NCI-H446 (cell line): ENCODE results near the gene PSORS1C1.

Experiments
- DNase-seq, 2 experiments: peaks; one replicate each; lab custom pipeline; 2025; lab: John Stamatoyannopoulos, UW

PSORS1C1 gene

DNA sequence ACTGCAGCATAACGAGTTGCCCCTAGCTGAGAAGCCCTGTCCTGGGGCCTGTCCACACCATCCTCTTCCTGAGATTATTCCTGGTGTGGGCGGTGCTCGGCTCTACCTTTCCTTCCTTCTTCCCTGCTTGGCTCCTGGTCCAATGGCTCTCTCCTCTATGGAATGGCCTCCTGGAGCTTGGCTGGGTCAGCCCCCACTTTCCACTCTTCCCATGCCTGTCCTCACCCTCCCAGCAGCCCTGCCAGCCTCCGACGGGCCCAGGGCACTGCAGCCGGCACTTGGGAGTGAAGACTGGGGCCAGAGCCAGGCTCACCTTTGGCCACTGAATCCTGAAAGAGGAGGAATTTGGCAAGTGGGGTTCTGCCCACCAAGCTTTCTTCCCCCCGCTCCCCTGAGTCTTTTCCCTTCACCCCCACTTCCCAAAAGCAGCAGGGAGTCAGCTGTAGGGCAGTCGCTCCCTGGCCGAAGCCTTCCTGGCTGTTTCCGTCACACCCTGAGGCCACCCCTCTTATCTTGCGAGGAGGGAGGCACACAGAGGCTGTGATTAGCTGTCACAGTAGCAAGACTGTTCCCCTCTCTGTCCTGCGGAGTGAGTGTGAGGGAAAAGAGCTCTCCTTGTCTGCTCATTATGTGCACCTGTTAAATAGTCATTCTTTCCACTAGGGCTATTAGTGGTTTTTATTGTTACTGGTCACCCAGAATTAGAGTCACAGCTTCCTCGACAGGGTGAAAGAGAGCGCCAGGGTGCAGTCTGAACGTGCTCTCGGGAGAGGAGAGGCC is 12.0 kb downstream of the PSORS1C1 start:
- DNase-seq = no peak

- DNase-seq = peak in 1 of 2 experiments; percentile 49
Measured at GRCh38 chr6:31128093-31128676, 13.6 kb downstream of the PSORS1C1 start.

- no peak for DNase-seq
Measured at GRCh38 chr6:31129130-31129529, 14.5 kb downstream of the PSORS1C1 start.

DNA sequence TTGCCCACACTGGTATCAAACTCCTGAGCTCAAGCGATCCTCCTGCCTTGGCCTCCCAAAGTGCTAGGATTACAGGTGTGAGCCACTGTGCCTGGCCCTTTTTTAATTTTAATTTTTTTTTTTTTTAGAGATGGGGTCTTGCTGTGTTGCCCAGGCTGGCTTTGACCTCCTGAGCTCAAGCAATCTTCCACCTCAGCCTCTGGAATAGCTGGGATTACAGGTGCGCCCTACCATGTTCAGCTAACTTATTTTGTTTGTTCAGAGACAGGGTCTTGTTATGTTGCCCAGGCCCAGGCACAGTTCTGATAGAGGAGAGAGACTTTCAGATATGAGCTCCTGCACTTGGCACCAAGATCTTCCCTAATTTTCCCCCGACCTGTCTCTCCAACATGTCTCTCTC is 16.2 kb downstream of the PSORS1C1 start:
- DNase-seq = no peak

- DNase-seq = no peak
Measured at GRCh38 chr6:31131595-31131994, 17.0 kb downstream of the PSORS1C1 start.

DNA sequence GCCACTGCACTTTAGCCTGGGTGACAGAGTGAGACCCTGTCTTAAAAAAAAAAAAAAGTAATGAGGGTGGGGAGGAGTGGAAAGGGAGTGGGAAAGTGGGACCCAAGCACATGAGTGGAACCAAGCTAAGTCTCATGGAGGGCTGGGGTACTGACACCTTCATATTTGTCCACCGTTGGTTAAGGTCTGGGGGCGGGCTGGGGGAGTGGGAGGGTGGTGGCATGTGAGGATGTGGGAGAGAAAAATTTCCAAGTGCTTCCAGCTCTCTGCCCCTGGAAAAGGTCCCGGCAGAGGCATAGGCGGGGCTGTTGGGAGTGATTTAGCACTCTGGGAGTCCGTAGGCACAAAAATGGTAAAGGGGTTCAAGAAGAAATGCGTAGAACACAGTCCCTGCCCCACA is 18.2 kb downstream of the PSORS1C1 start:
- DNase-seq = no peak

GRCh38 chr6:31135710-31136109 is 21.1 kb downstream of the PSORS1C1 start:
- DNase-seq = no peak

GRCh38 chr6:31138982-31139381 is 24.4 kb downstream of the PSORS1C1 start, which contains the start of gene PSORS1C2:
Gene PSORS1C2, minus strand, starts transcription at chr6:31139066. Its CDS starts 40 bp downstream, at chr6:31139026.
- DNase-seq = no peak

DNA sequence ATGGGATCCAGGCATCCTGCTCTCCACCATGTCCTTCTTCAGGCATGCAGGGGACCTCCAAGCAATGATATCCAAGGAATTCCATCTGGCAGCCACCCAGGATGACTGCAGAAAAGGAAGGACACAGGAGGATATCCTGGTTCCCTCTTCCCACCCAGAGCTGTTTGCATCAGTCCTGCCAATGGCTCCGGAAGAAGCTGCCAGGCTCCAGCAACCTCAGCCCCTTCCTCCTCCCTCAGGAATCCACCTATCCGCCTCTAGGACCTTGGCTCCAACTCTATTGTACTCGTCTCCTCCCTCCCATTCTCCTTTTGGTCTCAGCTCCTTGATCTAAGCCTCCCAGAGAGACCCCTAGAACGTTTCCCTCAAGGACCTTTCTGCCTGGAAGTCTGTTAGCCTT is 25.0 kb downstream of the PSORS1C1 start:
- no peak for DNase-seq

DNA sequence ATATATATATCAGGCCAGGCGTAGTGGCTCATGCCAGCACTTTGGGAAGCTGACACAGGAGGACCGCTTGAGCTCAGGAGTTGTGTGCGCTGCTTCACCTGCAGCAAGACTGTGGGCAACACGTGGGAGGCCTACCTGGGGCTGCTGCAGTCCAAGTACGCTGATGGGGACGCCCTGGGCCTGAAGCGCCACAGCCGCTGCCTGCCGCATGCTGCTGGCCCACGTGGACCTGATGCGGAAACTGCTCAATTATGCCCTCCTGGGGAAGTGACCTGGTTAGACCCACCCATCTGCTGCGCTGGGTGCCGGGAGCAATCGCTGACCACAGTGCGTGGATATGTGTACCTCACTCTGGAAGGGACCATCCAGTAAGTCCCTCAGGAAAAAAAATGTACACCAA is 26.0 kb downstream of the PSORS1C1 start:
- no peak for DNase-seq

DNA sequence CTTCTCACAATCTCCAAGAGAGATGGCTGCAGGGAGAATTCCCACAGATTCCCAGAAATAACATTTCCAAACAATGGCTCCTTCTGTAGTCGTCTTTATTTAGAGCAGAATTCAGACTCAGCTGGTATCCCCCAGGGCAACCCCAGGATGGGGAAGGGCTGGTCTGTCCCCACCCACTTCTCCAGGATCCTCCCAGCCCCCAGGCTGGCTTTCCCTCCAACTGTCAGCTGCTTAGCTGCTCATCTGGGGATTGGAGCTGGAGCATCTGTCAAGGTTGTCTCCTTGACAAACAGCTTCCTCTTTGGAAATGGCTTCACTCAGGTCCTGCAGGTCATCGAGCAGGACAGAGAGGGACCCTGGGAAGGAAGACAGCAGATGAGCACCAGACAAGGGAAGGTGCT is 27.8 kb downstream of the PSORS1C1 start:
- DNase-seq = no peak

GRCh38 chr6:31143148-31143547 is 28.5 kb downstream of the PSORS1C1 start:
- no peak for DNase-seq

GRCh38 chr6:31144296-31144969 is 29.8 kb downstream of the PSORS1C1 start:
- no peak for DNase-seq

DNA sequence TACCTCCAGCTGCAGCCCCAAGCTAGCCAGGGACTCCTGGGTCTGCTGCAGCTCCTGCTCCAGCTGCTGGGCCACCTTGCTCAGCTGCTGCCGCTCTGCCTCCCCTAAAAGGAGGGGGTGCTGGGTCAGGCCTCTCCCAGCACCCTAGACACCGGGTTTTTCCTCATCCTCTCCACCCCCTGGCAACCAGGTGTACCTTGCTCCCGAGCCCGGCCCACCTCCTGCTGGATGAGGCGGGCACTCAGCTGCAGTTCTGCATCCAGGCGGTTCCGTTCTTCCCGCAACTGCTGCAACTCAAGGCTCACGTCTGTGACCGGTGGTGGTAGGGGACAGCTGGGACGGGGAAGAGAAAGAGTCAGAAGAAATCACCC is 30.4 kb downstream of the PSORS1C1 start:
- no peak for DNase-seq

- no peak for DNase-seq
Measured at GRCh38 chr6:31145386-31145785, 30.8 kb downstream of the PSORS1C1 start.

- no peak for DNase-seq
Measured at GRCh38 chr6:31149827-31150447, 35.3 kb downstream of the PSORS1C1 start.

DNA sequence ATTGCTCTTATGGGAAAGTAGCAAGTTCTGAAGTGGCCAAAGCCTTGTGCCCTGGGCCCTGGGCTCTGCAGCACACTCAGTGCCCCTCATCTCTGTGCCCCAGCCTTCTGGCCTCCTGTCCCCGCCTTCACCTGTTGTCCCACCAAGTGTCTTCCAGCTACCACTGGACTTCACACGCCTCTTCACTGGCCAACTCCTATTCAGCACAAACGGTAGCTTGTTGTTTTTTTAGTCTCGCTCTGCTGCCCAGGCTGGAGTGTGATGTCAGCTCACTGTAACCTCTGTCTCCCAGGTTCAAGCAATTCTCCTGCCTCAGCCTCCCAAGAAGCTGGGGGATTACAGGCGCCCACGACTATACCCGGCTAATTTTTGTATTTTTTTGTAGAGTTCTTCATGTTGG is 38.2 kb downstream of the PSORS1C1 start:
- DNase-seq = no peak

GRCh38 chr6:31154436-31154835 is 39.8 kb downstream of the PSORS1C1 start:
- no peak for DNase-seq

GRCh38 chr6:31156641-31157040 is 42.0 kb downstream of the PSORS1C1 start:
- no peak for DNase-seq

GRCh38 chr6:31157513-31158139 is 43.0 kb downstream of the PSORS1C1 start, which contains the start of gene CCHCR1:
Gene CCHCR1, minus strand, starts transcription at chr6:31157802. Its CDS starts 202 bp downstream, at chr6:31157600.
- no peak for DNase-seq

- peak; percentile 99 for DNase-seq
Measured at GRCh38 chr6:31158140-31158862, 43.7 kb downstream of the PSORS1C1 start, which contains the start of gene TCF19. Gene TCF19, plus strand, starts transcription at chr6:31158589. Its CDS starts 881 bp downstream, at chr6:31159470.
